NB4 (cell line): ENCODE measurements around the gene SH3PXD2B.

Experiments used
- DNase-seq: peaks from one replicate; pipeline ENCODE4 v3.0.0; 2010; ENCODE audit warnings: low read depth
- H3K4me3 ChIP-seq: one replicate; pipeline ENCODE4 v1.5.1; 2011; ENCODE audit warnings: mild to moderate bottlenecking, low read depth, low read length, moderate library complexity
- CTCF ChIP-seq: IDR thresholded peaks from one replicate; pipeline ENCODE4 v1.5.1; 2012; ENCODE audit warnings: low read depth, low read length
- MAX ChIP-seq: IDR thresholded peaks from 2 replicates; pipeline ENCODE4 v1.6.1; 2011; ENCODE audit warnings: low read depth, low read length
- MYC ChIP-seq: IDR thresholded peaks from 2 replicates; pipeline ENCODE4 v1.6.1; 2011; ENCODE audit warnings: low read depth, low read length
- POLR2A ChIP-seq: IDR thresholded peaks from 2 replicates; pipeline ENCODE4 v1.6.1; 2011; ENCODE audit warnings: mild to moderate bottlenecking; ENCODE audit not compliant: insufficient read length; ENCODE audit errors: extremely low read depth

SH3PXD2B gene

GRCh38 chr5:172435362-172436077, 18.8 kb downstream of the SH3PXD2B start:
- TF ChIP-seq CTCF (no peak), MAX (no peak), POLR2A (no peak), MYC (no peak)
- no peak for DNase-seq
- H3K4me3 ChIP-seq = no peak overlapping the region

GRCh38 chr5:172434251-172434650, 20.1 kb downstream of the SH3PXD2B start:
- DNase-seq = no peak
- TF ChIP-seq POLR2A = no peak
- TF ChIP-seq CTCF = no peak
- no peak for TF ChIP-seq MAX
- no peak for TF ChIP-seq MYC
- H3K4me3 ChIP-seq = no peak overlapping the region

GRCh38 chr5:172433513-172433912, 20.8 kb downstream of the SH3PXD2B start:
- H3K4me3 ChIP-seq = no peak overlapping the region
- TF ChIP-seq CTCF (no peak), MYC (no peak), MAX (no peak), POLR2A (no peak)
- no peak for DNase-seq

- TF ChIP-seq POLR2A (no peak), MYC (no peak), CTCF (no peak), MAX (no peak)
- H3K4me3 ChIP-seq = no peak overlapping the region
- no peak for DNase-seq
Observed at GRCh38 chr5:172433071-172433470, 21.3 kb downstream of the SH3PXD2B start.

- no peak overlapping the region for H3K4me3 ChIP-seq
- TF ChIP-seq MAX (no peak), MYC (no peak), CTCF (no peak), POLR2A (no peak)
- no peak for DNase-seq
Observed at GRCh38 chr5:172430354-172430753, 24.0 kb downstream of the SH3PXD2B start.
